ENCODE measurements around the gene FBXO48.
"Not testable (repeated sequence)": the region's sequence is repeated elsewhere in the genome, so short reads cannot be mapped to it uniquely, and the experiment has no call there.

FBXO48 gene

DNA sequence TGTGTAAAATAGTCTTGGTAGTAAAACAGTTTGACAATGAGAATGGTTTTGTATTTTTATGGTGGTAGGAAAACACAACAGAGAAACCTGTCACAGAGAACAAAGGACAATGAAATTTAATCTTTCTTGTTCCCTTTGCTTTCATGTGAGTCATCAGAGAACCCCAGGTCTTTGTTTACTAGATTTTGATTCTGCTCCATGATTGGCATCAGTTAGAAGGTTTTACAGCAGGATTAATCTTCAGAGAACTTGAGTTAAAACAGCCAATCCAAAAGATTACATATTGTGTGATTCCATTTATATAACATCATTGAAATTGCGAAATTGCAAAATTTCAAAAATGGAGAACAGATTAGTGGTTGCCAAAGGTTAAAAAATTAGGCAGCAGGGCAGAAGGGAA lies 2.8 kb upstream of the FBXO48 start:
- DNase-seq, result no peak

- DNase-seq, result no peak
These were observed 1.7 kb upstream of the FBXO48 start for GRCh38 chr2:68468801-68469200.

GRCh38 chr2:68466778-68467076 lies 367 bp downstream of the FBXO48 start:
- DNase-seq, result no peak

DNA sequence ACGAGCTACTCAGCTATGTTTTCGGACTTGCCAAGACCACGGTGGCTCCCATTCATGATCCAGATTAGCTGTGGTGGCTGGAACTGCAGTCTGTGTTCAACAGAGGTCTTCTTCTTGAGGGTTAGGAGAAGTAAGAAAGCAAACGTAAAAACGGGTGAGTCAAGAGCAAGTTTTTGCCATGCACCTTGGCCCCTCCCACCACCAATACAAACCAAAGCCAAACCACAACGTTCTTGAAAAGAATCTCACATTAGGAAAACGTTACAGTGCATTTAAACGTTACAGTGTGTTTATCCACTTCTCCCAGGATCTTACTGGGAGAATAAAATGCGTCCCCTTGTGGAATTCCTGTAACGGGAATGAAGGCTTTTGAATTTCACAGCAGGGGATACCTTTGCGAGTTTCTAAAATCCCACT lies 725 bp downstream of the FBXO48 start:
- DNase-seq, result no peak

- no peak for DNase-seq
These were observed 1.8 kb downstream of the FBXO48 start for GRCh38 chr2:68465081-68465916.

DNA sequence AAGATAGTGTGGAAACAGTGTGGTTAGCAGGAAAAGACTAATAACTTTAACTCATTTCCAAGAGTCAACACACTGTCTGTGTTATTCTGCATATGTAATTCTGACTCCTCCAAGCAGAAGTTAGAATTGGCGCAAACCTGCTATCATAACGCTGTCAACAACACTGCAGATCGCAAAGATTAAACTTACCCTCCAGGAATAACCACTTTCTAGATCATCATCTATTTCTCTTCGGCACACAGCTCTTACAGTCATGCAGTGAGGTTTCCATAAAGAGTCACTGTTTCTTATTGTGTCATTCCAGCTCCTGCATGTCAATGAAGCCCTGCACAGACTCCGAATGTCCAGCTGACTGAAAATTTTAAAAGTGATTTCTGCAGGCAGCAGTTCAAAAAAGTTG lies 2.4 kb downstream of the FBXO48 start:
- DNase-seq, result no peak

- DNase-seq, result no peak
These were observed 3.7 kb downstream of the FBXO48 start for GRCh38 chr2:68463287-68463877.

- DNase-seq, result no peak
These were observed 8.1 kb downstream of the FBXO48 start for GRCh38 chr2:68458981-68459380.

- no peak for DNase-seq
These were observed 10.9 kb downstream of the FBXO48 start for GRCh38 chr2:68456198-68456597.

DNA sequence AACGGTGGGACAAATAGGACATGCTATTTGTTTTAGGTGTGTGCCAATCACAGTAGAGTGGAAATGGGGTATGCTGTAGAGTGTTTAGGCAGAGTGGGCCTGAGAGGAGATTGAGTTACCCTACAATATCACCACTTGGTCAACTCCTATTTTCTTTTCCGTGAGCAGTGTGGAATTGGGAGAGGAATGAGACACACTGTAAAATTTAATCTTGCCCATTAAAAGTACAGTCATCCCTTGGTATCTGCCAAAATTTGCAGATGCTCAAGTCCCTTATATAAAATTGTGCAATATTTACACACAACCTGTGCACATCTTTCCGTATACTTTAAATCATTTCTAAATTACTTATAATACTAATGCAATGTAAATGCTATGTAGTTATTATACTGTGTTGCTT lies 12.4 kb downstream of the FBXO48 start:
- DNase-seq, result no peak

- no peak for DNase-seq
These were observed 13.2 kb downstream of the FBXO48 start for GRCh38 chr2:68453761-68454360.

DNA sequence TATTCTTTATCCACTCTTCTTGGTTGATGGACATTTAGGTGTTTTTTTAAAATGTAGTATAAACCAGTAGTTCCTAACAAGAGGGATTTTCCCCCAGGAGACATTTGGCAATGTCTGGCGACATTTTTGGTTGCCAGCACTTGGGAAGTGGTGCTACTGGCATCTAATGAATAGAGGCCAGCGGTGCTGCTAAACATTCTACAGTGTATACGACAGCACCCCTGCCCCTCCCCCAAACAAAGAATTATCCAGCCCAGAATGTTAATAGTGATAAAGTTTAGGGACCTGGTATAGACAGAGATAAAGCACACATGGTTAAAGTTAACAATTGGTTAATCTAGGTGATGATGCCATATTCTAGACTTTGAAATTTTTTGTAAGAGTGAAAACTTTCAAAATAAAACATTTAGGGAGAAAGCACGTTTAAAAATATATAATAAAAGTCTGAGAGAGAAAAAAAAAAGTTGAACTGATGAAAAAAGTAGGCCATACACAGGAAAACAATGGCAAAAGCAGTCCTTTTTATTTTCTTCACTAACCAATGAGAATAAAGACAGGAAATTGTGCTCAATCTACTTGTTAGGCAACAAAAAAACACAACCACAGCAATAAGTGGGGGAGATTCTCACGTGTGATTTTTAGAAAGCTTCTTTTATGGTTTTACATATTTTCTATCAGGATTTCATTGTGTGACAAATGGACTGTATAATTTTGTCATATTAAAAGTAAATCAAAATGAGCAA lies 14.8 kb downstream of the FBXO48 start:
- DNase-seq, result no peak

- no peak for DNase-seq
These were observed 18.1 kb downstream of the FBXO48 start for GRCh38 chr2:68448671-68449653.

- no peak for DNase-seq
These were observed 20.0 kb downstream of the FBXO48 start for GRCh38 chr2:68447118-68447517.

DNA sequence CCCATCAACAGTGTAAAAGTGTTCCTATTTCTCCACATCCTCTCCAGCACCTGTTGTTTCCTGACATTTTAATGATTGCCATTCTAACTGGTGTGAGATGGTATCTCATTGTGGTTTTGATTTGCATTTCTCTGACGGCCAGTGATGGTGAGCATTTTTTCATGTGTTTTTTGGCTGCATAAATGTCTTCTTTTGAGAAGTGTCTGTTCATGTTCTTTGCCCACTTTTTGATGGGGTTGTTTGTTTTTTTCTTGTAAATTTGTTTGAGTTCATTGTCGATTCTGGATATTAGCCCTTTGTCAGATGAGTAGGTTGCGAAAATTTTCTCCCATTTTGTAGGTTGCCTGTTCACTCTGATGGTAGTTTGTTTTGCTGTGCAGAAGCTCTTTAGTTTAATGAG lies 20.7 kb downstream of the FBXO48 start:
- DNase-seq, result not testable (repeated sequence)

- DNase-seq, result no peak
These were observed 25.1 kb downstream of the FBXO48 start for GRCh38 chr2:68441994-68442322.

GRCh38 chr2:68441179-68441993 lies 25.7 kb downstream of the FBXO48 start:
- DNase-seq, result peak; percentile 53

DNA sequence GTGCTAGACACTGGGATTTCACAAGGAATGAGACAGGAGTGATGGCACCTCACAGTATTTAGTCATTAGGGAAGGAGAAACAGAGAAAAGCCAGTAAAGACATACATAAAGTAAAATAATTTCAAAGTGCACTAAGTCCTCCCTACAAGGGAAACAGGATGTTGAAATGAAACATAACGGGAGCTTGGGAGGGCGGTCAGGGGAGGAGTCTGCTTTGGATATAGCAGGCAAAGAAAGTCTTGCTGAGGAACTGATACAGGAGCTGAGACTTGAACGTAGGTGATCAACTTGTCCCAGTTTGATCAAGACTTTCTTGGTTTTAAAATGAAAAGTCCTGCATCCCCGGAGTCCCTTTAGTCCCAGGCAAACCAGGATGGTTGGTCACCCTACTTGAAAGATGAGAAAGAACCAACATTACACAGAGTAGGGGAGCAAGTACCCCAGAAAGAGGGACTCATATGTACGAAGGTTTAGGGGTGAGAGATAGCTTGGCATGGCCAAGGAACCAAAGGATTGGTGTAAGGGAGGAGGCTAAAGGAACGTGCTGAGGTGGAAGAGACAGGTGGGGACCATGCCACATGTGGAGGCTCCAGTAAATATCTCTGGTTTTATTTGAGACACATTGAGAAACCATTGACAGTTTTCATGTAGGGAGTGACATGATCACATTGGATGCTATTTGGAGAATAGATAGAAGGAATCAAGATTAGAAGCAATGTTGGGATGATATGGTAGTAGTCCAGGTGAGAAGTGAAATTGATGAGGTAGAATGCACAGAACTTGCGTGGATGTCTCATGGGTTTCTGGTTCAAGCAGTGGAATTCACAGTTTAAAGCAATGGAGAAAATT lies 28.4 kb downstream of the FBXO48 start:
- DNase-seq, result no peak

DNA sequence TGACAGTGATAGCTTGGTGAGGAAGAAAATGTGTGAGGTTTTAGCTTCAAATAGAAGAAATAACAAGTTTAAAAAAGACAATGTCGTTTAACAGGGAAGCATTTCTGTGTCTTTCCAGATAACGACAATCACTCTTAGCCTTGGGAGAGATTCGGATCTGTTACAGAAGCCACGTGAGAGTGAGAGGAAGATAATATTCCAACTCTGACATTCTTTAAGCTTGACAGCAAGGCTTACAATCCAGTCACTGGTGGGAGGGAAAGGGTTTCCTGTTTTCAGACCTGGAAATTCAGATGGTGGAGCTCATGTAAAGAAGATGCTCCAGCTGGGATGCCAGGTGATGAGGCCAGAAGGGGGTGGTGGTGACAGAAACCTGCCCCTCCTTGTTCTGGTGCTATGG lies 30.8 kb downstream of the FBXO48 start:
- DNase-seq, result no peak

DNA sequence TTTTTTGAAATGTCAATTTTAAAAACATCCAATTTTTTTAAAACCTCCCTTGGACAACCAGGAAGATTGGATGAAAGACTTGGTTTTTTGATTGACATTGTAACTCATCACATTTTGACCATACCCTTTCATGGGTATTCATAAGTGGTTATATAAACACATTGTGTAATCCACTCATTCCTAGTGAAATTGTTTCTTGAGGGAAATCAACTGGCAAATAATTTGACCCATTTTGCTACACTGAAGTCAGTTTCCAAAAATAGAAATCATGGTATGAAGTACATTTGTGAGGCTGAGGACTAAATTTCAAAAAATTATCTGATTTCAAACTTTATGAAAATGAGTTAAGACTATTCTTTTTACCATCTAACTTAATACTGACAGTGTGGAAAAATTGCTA lies 31.5 kb downstream of the FBXO48 start:
- DNase-seq, result no peak

- DNase-seq, result no peak
These were observed 32.1 kb downstream of the FBXO48 start for GRCh38 chr2:68434981-68435380.

Measured in T1000 (cell line).